HG02973 (cell line): ENCODE measurements around the gene RRAD.
A peak's percentile ranks its signal among the peaks of the same experiment; 100 is the strongest.

Experiments used
- ATAC-seq: cut with Tn5 transposase; IDR thresholded peaks from one replicate; pipeline ENCODE4 v1.9.1; 2021; ENCODE audit warnings: moderate library complexity; ENCODE audit not compliant: unreplicated experiment

Gene RRAD

GRCh38 chr16:66885491-66885890 is 39.8 kb downstream of the RRAD start:
- no peak for ATAC-seq

DNA sequence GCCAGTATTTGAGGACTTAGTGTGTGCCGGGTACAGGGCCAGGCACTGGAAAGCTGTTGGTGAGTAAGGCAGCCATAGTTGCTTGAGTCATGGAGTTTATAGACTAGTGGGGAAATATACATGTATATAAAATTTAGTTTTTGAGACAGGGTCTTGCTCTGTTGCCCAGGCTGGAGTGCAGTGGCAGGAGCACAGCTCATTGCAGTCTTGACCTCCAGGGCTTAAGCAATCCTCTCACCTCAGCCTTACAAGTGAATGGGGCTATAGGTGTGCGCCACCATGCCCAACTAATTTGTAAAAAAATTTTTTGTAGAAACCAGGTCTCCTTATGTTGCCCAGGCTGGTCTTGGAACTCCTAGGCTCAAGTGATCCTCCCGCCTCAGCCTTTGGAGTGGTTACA is 42.6 kb downstream of the RRAD start:
- no peak for ATAC-seq

DNA sequence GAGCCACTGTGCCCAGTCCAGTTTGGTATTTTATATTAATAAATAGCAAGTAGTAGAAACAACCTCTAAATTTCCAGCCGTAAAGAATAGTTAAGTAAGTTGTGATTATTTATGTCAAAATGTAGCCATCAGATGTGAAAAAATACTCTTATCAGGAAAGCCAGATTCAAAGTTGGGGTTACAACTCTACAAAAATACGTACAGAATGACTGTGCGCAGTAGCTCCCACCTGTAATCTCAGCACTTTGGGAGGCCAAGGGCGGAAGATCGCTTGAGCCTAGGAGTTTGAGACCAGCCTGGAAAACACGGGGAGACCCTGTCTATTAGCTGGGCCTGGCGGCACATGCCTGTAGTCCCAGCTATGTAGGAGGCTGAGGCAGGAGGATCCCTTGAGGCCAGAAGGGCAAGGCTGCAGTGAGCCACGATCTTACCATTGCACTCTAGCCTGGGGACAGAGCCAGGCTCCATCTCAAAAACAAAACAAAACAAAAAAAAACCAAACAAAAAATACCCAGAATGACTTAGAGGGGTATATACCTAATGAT is 43.3 kb downstream of the RRAD start:
- ATAC-seq = no peak

- no peak for ATAC-seq
These were observed 43.8 kb downstream of the RRAD start for GRCh38 chr16:66881560-66881959.

- ATAC-seq = peak; percentile 9
These were observed 44.3 kb downstream of the RRAD start for GRCh38 chr16:66881014-66881417.

- ATAC-seq = peak; percentile 92
These were observed 44.9 kb downstream of the RRAD start, which contains the start of gene PDP2 for GRCh38 chr16:66880288-66881013. Gene PDP2, plus strand, starts transcription at chr16:66880515. Its CDS starts 3,770 bp downstream, at chr16:66884285.

- no peak for ATAC-seq
These were observed 47.3 kb downstream of the RRAD start for GRCh38 chr16:66878067-66878466.

DNA sequence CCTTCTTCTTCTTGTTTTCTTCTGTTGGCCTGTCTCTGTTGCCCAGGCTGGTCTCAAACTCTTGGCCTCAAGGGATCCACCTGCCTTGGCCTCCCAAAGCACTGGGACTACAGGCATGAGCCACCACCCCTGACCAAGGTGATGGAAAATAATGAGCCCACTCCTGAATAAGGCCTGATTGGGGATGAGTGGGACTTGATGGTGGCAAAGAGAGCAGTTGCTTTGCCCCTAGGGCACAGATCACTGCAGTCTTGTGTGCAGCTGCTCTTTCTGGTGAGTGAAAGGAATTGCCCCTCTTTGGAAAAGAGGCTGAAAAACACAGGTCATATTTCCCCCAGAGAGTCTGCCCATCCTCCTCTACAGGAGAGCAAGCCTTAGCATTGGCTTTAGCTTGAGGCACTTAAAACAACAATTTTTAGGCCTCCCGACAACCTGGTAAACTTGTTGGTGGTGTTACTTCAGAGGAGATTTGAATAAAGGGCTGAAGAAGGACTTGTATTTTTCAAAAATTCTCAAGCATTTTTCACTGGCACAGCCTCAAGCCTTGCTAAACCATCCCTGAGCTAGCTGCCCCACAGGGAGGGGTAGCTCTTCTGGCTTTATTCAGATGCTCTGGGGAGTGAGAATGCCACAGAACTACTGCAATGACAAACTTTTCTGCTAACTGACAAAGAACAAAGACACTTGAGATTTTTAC is 51.1 kb downstream of the RRAD start:
- ATAC-seq = no peak

- no peak for ATAC-seq
These were observed 51.7 kb downstream of the RRAD start for GRCh38 chr16:66873685-66874055.

GRCh38 chr16:66872943-66873684 is 52.2 kb downstream of the RRAD start:
- peak; percentile 89 for ATAC-seq

DNA sequence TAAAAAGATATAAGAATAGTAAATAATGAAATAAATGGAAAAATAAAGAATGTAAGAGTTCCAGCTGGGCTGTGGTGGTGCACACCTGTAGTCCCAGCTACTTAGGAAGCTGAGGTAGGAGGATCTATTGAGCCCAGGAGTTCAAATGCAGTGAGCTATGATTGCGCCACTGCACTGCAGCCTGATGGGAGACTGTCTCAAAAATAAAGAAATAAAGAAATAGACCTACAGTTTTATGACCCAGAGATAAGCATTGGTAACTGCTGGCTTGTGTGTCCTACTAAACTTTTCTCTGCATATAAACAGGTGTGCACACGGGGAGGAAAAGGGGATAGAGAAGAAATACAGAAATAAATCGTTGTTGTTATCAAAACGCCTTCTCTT is 52.8 kb downstream of the RRAD start:
- ATAC-seq = no peak

DNA sequence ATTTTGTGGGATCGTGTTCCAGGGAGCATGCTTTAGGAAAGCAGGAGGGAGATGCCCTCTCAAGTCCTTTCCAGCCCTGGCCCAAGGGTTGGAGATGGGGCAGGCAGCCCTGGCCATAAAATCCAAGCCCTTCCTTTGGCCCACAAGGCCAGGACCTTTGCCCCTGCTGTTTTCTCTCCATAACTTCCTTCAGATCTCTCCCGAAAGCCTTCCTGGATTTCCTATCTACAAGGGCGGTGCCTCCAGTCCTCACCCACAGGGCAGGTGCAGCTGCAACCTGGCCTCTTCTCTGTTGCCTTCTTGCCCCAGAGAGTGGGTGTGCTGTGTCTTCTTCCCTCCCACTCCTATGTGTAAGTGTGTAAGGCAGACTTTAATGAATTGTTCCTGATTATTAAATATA is 53.5 kb downstream of the RRAD start:
- no peak for ATAC-seq
